Activated T-cell treated with anti-CD3 and anti-CD28 coated beads, Interleukin-2, amount 50 U/mL, for 4 hours (primary cell): ENCODE data around the gene INTU. TPM values are rescaled to one million over a fixed set of nuclear protein-coding genes. Genes with fewer than 3 reads are reported as not detected.
"Not testable (repeated sequence)": the region's sequence is repeated elsewhere in the genome, so short reads cannot be mapped to it uniquely, and the experiment has no call there.

Experiments used
- ATAC-seq, 2 donors: fragments of 200-7000 bp; cut with Tn5 transposase; one replicate each; pipeline ENCODE4 v1.10.0; 2021
- DNase-seq: peaks from one replicate; pipeline ENCODE4 v3.0.0-alpha.2; 2020
- H3K27me3 Mint-ChIP-seq: one replicate; pipeline ENCODE4 v1.8.0; 2021; ENCODE audit warnings: low read depth, mixed read lengths
- H3K36me3 Mint-ChIP-seq: one replicate; pipeline ENCODE4 v1.8.0; 2022; ENCODE audit warnings: mixed read lengths; ENCODE audit not compliant: insufficient read depth
- H3K4me1 Mint-ChIP-seq: one replicate; pipeline ENCODE4 v1.8.0; 2021; ENCODE audit warnings: low read depth, mixed read lengths
- H3K4me3 Mint-ChIP-seq: one replicate; pipeline ENCODE4 v1.8.0; 2021; ENCODE audit warnings: mild to moderate bottlenecking, moderate library complexity, mixed read lengths
- H3K9me3 Mint-ChIP-seq: one replicate; pipeline ENCODE4 v1.8.0; 2021; ENCODE audit warnings: mixed read lengths
- total RNA-seq, 3 donors: library from RNA; stranded (reverse); gene quantifications; one replicate each; pipeline ENCODE4 v1.2.1, GENCODE V29; 2021

Gene INTU
- total RNA-seq, 3 donors from 2014 or later = 0.03 to 0.43 (median 0.24) TPM

DNA sequence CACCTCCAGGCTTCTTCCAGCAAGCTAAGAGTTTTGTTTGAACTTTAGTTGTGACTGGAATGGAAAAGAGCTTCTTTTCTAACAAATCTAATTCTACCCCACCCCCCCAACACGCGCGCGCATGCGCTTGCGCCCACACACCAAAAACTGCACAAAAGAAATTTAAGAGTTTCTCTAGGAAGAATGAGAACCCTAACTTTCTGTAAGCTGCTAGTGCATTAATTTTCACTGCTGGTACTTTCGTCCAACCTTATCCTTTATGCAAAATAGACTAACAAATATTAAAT is 9.0 kb upstream of the INTU start:
- H3K27me3 Mint-ChIP-seq = peaks cover 45% of the 10 kb centered on the region
- ATAC-seq = no peak
- no peaks in the 10 kb centered on the region for H3K9me3 Mint-ChIP-seq
- DNase-seq = no peak
- peak overlapping the region; percentile 44 for H3K4me3 Mint-ChIP-seq
- peaks cover 6% of the 10 kb centered on the region for H3K4me1 Mint-ChIP-seq
- H3K36me3 Mint-ChIP-seq = no peaks in the 10 kb centered on the region

DNA sequence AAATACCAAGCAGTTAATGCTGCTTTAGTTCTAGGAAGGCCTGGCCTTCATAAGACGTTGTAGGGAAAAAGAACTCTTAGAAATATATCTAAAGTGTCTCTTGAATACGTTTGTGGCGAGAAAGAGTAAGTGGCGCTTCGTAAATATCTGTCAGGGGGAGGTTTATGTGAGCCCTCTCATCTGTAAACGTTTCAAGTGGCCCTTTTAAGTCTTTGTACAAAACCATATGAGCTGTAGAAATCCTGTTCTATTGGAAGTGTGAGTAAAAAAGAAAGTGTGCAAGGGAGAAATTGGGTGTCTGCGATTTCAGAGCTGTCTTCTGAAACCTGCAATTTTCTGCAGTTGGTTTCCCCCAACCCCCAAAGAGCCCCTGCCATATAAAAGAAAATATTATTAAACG is 8.6 kb upstream of the INTU start:
- Mint-ChIP-seq H3K4me3 (no peak overlapping the region), H3K4me1 (peaks cover 6% of the 10 kb centered on the region), H3K36me3 (no peaks in the 10 kb centered on the region), H3K27me3 (peaks cover 43% of the 10 kb centered on the region), H3K9me3 (no peaks in the 10 kb centered on the region)
- ATAC-seq (no peak), DNase-seq (no peak)

DNA sequence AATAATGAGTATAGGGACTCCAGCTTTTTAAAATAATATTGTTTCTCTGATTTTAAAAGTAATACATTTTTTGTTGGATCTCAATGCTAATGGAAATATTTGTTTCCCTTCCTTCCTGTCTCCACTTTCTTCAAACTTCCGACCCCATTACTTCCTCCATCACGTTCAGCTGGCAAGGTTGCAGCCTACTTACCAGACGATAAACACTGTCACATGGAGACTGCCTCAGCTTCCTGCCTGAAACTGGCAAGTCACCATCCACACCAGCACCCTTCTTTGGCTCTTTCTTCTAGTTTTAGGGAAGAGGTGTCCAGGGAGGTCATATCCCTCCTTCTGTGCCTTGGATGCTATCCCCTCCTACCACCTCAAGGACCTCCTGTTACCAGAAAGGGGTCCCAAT is 3.4 kb upstream of the INTU start:
- Mint-ChIP-seq H3K4me1 (peaks cover 12% of the 10 kb centered on the region), H3K9me3 (peaks cover 3% of the 10 kb centered on the region), H3K27me3 (peaks cover 42% of the 10 kb centered on the region), H3K4me3 (no peak overlapping the region), H3K36me3 (no peaks in the 10 kb centered on the region)
- DNase-seq (no peak), ATAC-seq (no peak)

DNA sequence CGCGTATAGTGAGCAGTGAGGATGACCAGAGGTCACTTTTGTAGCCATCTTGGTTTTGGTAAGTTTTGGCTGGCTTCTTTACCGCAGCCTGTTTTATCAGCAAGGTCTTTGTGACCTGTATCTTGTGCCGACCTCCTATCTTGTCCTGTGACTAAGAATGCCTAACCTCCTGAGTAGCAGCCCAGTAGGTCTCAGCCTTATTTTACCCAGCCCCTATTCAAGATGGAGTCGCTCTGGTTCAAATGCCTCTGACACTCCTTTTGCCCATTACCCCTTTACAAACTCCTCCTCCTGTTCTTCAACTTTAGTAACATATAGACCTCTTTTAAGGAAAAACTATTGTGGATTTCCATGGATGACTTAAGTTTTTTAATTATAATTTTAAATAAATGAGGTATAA is 2.6 kb upstream of the INTU start:
- Mint-ChIP-seq H3K4me3 (no peak overlapping the region), H3K4me1 (peaks cover 12% of the 10 kb centered on the region), H3K36me3 (no peaks in the 10 kb centered on the region), H3K9me3 (peaks cover 3% of the 10 kb centered on the region), H3K27me3 (peaks cover 36% of the 10 kb centered on the region)
- DNase-seq = no peak
- ATAC-seq = no peak

DNA sequence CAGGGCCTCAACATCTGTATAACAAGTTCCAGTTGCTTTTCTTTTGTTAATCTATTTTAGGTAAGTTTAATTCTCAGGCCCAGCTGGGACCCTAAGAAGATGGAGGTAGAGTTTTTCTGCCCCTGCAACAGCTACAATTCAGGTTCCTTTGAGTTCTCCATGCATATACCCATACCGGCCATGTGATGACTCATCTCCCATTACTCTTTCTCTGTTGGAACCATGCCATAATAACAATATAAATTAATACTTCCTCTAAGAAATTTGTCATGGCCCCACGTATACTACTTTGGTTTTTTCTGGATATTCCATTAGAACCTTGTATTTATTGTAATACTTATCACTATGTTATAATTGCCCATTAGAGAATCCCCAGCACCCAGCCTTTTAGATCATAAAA is 1.3 kb upstream of the INTU start:
- DNase-seq = no peak
- Mint-ChIP-seq H3K9me3 (peaks cover 3% of the 10 kb centered on the region), H3K4me3 (no peak overlapping the region), H3K27me3 (peaks cover 41% of the 10 kb centered on the region), H3K4me1 (peaks cover 12% of the 10 kb centered on the region), H3K36me3 (no peaks in the 10 kb centered on the region)
- no peak for ATAC-seq

DNA sequence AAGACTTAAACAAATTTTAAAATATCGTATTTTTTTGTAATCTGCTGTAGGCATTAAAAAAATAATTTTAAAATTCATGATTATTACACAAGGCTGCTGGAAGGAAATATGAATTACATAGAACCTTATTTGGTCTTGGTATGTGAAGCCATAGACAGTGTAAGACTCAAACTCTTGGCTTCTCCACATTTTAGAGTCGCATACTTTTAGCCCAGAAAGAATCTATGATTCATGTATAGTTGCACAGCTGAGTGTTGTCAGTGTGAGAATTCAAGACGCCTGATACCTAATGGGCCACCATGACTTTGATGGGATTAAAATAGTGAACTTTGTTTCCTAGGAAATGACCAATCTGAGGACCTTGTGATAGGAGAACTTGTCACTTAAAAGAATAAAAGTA is 1.4 kb downstream of the INTU start:
- no peak overlapping the region for H3K4me3 Mint-ChIP-seq
- peaks cover 3% of the 10 kb centered on the region for H3K9me3 Mint-ChIP-seq
- no peak for ATAC-seq
- H3K36me3 Mint-ChIP-seq = no peaks in the 10 kb centered on the region
- peaks cover 40% of the 10 kb centered on the region for H3K27me3 Mint-ChIP-seq
- peaks cover 12% of the 10 kb centered on the region for H3K4me1 Mint-ChIP-seq
- no peak for DNase-seq

- Mint-ChIP-seq H3K4me3 (no peak overlapping the region), H3K9me3 (no peaks in the 10 kb centered on the region), H3K4me1 (no peaks in the 10 kb centered on the region), H3K27me3 (peaks cover 11% of the 10 kb centered on the region), H3K36me3 (no peaks in the 10 kb centered on the region)
- ATAC-seq = no peak
- DNase-seq = no peak
Observed at GRCh38 chr4:127641524-127641923, 8.8 kb downstream of the INTU start.

DNA sequence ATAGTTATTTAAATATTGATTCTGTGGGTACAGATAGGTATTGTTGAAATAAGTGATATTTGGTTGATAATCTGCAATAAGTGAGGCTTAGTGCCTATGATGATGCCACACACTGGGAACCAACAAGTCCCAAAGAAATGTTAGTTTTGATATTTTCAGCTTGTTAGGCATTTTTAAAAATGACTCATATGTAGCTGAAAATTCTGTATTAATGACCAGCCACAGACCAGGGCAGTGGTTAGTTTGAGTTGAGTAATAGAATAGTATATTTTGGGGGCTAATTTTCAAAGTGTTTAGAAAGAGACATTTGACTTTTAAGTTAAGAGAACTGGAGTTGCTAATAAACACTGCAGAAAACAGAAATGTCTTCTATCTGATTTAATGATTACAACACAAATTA is 9.4 kb downstream of the INTU start:
- no peak for DNase-seq
- Mint-ChIP-seq H3K9me3 (no peaks in the 10 kb centered on the region), H3K4me1 (no peaks in the 10 kb centered on the region), H3K36me3 (no peaks in the 10 kb centered on the region), H3K27me3 (peaks cover 8% of the 10 kb centered on the region), H3K4me3 (no peak overlapping the region)
- no peak for ATAC-seq

DNA sequence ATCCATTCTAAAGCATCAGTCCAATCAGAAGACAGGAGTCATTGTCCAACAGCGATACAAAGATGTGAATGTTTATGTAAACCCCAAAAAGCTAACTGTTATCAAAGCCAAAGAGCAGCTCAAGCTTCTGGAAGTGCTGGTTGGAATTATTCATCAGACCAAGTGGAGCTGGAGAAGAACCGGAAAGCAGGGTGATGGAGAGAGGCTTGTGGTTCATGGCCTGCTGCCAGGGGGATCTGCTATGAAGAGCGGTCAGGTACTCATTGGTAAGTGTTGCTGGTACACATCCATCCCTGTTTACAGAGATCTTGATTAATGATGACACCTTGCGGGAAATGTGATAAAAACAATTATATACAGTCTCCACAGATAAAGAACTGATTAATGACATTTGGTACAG is 11.0 kb downstream of the INTU start:
- H3K9me3 Mint-ChIP-seq = no peaks in the 10 kb centered on the region
- ATAC-seq (no peak), DNase-seq (no peak)
- no peaks in the 10 kb centered on the region for H3K36me3 Mint-ChIP-seq
- no peaks in the 10 kb centered on the region for H3K4me1 Mint-ChIP-seq
- H3K4me3 Mint-ChIP-seq = no peak overlapping the region
- peaks cover 3% of the 10 kb centered on the region for H3K27me3 Mint-ChIP-seq

GRCh38 chr4:127648061-127648460 is 15.3 kb downstream of the INTU start:
- H3K9me3 Mint-ChIP-seq = no peaks in the 10 kb centered on the region
- H3K4me3 Mint-ChIP-seq = no peak overlapping the region
- no peaks in the 10 kb centered on the region for H3K4me1 Mint-ChIP-seq
- H3K36me3 Mint-ChIP-seq = no peaks in the 10 kb centered on the region
- peaks cover 3% of the 10 kb centered on the region for H3K27me3 Mint-ChIP-seq
- DNase-seq (no peak), ATAC-seq (no peak)

DNA sequence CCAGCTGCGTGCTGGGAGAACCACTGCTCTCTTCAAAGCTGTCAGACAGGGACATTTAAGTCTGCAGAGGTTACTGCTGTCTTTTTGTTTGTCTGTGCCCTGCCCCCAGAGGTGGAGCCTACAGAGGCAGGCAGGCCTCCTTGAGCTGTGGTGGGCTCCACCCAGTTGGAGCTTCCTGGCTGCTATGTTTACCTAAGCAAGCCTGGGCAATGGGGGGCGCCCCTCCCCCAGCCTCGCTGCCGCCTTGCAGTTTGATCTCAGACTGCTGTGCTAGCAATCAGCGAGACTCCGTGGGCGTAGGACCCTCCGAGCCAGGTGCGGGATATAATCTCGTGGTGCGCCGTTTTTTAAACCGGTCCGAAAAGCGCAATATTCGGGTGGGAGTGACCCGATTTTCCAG is 22.8 kb downstream of the INTU start:
- not testable (repeated sequence) for H3K4me1 Mint-ChIP-seq, ATAC-seq, DNase-seq, H3K4me3 Mint-ChIP-seq, H3K36me3 Mint-ChIP-seq, H3K9me3 Mint-ChIP-seq, H3K27me3 Mint-ChIP-seq

DNA sequence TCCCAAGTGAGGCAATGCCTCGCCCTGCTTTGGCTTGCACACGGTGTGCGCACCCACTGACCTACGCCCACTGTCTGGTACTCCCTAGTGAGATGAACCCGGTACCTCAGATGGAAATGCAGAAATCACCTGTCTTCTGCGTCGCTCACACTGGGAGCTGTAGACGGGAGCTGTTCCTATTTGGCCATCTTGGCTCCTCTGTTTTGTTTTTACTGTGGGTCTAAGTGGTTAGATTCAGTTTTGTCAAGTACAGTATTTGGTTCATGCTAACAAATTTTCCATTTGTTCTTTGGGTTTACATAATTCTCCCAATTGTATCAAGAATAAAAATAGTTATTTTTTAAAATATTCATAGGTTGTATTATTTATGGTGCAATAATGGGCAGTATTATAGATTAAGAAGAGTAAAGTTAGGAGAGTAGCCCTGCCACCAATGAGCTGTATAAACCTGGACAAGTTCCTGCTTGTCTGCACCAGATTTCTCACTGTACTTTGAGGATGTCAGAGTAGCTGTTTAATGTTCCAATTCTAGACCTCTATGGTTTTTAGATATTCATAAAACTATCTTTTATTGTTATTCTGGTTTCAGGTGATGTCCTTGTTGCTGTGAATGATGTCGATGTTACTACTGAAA is 23.4 kb downstream of the INTU start:
- H3K27me3 Mint-ChIP-seq = peaks cover 2% of the 10 kb centered on the region
- ATAC-seq = no peak
- H3K36me3 Mint-ChIP-seq = no peaks in the 10 kb centered on the region
- no peaks in the 10 kb centered on the region for H3K4me1 Mint-ChIP-seq
- no peaks in the 10 kb centered on the region for H3K9me3 Mint-ChIP-seq
- DNase-seq = no peak
- H3K4me3 Mint-ChIP-seq = no peak overlapping the region

- DNase-seq = no peak
- Mint-ChIP-seq H3K4me1 (no peaks in the 10 kb centered on the region), H3K36me3 (no peaks in the 10 kb centered on the region)
Observed at GRCh38 chr4:127660284-127660885, 27.6 kb downstream of the INTU start.

DNA sequence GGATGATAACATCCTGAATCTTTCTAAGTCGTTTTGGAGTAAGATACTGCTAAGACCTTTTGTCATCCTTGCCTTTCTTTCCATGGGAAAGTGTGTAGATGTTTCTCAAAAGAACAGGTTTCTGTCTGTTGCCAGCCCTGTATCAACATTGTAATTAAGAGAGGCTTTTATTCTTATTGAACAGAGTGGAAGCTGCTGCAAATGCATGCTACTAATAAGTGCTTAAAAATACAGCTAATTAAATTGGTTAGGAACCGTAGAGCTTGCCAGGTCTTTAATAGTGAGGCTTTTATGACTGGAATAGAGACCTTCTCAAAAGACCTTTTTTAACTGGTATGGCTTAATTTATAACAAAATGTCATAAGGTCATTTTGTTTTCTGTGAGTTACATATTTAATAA is 34.4 kb downstream of the INTU start:
- H3K27me3 Mint-ChIP-seq = peaks cover 5% of the 10 kb centered on the region
- ATAC-seq (no peak), DNase-seq (no peak)
- H3K4me1 Mint-ChIP-seq = no peaks in the 10 kb centered on the region
- no peaks in the 10 kb centered on the region for H3K9me3 Mint-ChIP-seq
- no peak overlapping the region for H3K4me3 Mint-ChIP-seq
- no peaks in the 10 kb centered on the region for H3K36me3 Mint-ChIP-seq

More at GRCh38 chr4:127660284-127660885, 27.6 kb downstream of the INTU start:
- Mint-ChIP-seq H3K27me3 (peaks cover 4% of the 10 kb centered on the region), H3K4me3 (no peak overlapping the region), H3K9me3 (no peaks in the 10 kb centered on the region)
- no peak for ATAC-seq

DNA sequence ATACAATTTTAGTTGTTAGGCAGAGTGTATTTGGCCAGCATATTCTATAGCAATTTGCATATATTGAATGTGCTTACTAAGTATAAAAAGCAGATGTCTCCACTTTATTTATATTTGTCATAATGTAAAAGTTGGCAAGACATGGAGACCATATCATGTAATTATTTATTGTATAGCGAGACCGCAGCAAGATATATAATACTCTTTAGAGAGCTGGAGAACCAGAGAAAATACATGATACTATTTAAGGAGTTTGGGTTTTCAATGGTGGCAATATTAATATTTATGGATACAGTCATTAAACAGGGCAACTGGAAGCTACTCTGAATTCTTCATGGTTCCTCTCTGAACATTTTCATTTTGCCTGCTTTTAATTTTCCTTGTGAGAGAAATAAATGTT is 35.0 kb downstream of the INTU start:
- Mint-ChIP-seq H3K9me3 (no peaks in the 10 kb centered on the region), H3K36me3 (no peaks in the 10 kb centered on the region), H3K4me3 (no peak overlapping the region), H3K27me3 (peaks cover 4% of the 10 kb centered on the region), H3K4me1 (no peaks in the 10 kb centered on the region)
- no peak for DNase-seq
- no peak for ATAC-seq

GRCh38 chr4:127668770-127669169 is 36.0 kb downstream of the INTU start:
- H3K36me3 Mint-ChIP-seq = no peaks in the 10 kb centered on the region
- no peaks in the 10 kb centered on the region for H3K4me1 Mint-ChIP-seq
- peaks cover 4% of the 10 kb centered on the region for H3K27me3 Mint-ChIP-seq
- DNase-seq (no peak), ATAC-seq (no peak)
- H3K9me3 Mint-ChIP-seq = no peaks in the 10 kb centered on the region
- H3K4me3 Mint-ChIP-seq = no peak overlapping the region
